Prostate gland (tissue), 2 donors: ENCODE results near the gene TSPYL4. TPM values are rescaled to one million over a fixed set of nuclear protein-coding genes. Genes with fewer than 3 reads are reported as not detected.

Source experiments
- DNase-seq: peaks from one replicate; pipeline ENCODE4 v3.0.0-alpha.2; 2019; ENCODE audit warnings: low spot score
- H3K27ac ChIP-seq, 2 donors: fragments of 200-600 bp; sonication (generic); 2 replicates each; pipeline ENCODE4 v1.5.1; 2017 to 2019
- H3K27me3 ChIP-seq: fragments of 200-600 bp; sonication (generic); replicated peaks from 2 replicates; pipeline ENCODE4 v1.5.1; 2019; ENCODE audit not compliant: insufficient read depth
- H3K36me3 ChIP-seq, 2 donors: fragments of 200-600 bp; sonication (generic); 1 replicate in 1 of 2; 2 replicates in 1 of 2; pipeline versions ENCODE4 v1.5.1 to v1.8.1; 2017 to 2019
- H3K4me1 ChIP-seq: fragments of 200-600 bp; sonication (generic); replicated peaks from 2 replicates; pipeline ENCODE4 v1.5.1; 2019
- H3K4me3 ChIP-seq, 2 donors: fragments of 200-600 bp; sonication (generic); 2 replicates each; pipeline ENCODE4 v1.5.1; 2017 to 2019
- H3K9me3 ChIP-seq: fragments of 200-600 bp; sonication (generic); 2 replicates; pipeline ENCODE4 v1.5.1; 2017
- CTCF ChIP-seq, 4 experiments: fragments of 200-600 bp in 2 of 4; fragments of 450-650 bp in 2 of 4; sonication (generic) in 2 of 4; IDR thresholded peaks; 1 replicate in 3 of 4; 2 replicates in 1 of 4; pipeline ENCODE4 v1.5.1; 2016 to 2019; ENCODE audit warnings: antibody characterized with exemption in 4 of 4, mild to moderate bottlenecking in 2 of 4, moderate library complexity in 2 of 4
- POLR2A ChIP-seq: fragments of 450-650 bp; IDR thresholded peaks from one replicate; pipeline ENCODE4 v1.6.1; 2016; ENCODE audit warnings: antibody characterized with exemption, mild to moderate bottlenecking
- POLR2AphosphoS5 ChIP-seq: sonication (generic); formaldehyde crosslinking; IDR thresholded peaks from one replicate; pipeline ENCODE4 v1.6.1; 2017; ENCODE audit warnings: antibody characterized with exemption
- WGBS: methylation state at CpG from one replicate; pipeline ENCODE4 v1.1.5; 2018; 5-methylcytosine and 5-hydroxymethylcytosine counted together
- intact Hi-C: fragments of 100-400 bp; cut with DNase I; formaldehyde crosslinking; loops from one replicate; pipeline ENCODE4 v1.14.2; 2022
- total RNA-seq, 2 donors: library from RNA; depleted of rRNA; stranded (reverse); fragments of >200 nt; gene quantifications; one replicate each; pipeline ENCODE4 v1.1.0, GENCODE V29; 2016

The TSPYL4 gene
- total RNA-seq, 2 donors from 2014 or later: 26.0 to 33.7 TPM

- no peaks in the 10 kb centered on the region for H3K36me3 ChIP-seq
- TF ChIP-seq POLR2A (no peak), CTCF (IDR thresholded peaks at IDR 0.05) (no peak), POLR2AphosphoS5 (no peak)
- H3K27ac ChIP-seq: no peak overlapping the region
- no peak overlapping the region for H3K4me3 ChIP-seq
- WGBS: 97% methylated on average over 2 of the region's 2 CpGs
- intact Hi-C loops: no loop called here
- no peaks in the 10 kb centered on the region for H3K4me1 ChIP-seq
- no peaks in the 10 kb centered on the region for H3K27me3 ChIP-seq
- H3K9me3 ChIP-seq: no peaks in the 10 kb centered on the region
- no peak for DNase-seq
Observed at GRCh38 chr6:116221911-116222310, 32.0 kb downstream of the TSPYL4 start.

DNA sequence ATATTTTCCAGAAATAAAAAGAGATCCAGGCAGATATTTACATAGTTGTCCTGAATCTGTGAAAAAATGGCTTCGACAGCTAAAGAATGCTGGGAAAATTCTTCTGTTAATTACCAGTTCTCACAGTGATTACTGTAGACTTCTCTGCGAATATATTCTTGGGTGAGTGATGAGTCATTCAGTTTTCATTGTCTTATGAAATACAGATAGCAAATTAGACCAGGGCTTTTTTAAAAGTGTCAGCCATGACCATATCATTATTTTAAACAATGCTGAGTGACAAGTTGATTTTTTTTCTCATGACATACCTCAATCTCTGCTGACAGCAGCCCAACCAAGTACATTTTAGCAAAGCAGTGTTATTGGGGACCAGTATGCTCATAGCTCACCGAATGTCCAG lies 32.8 kb downstream of the TSPYL4 start:
- intact Hi-C loops: no loop called here
- TF ChIP-seq CTCF (IDR thresholded peaks at IDR 0.05) (no peak), POLR2AphosphoS5 (no peak), POLR2A (no peak)
- Histone ChIP-seq H3K27me3 (no peaks in the 10 kb centered on the region), H3K4me1 (no peaks in the 10 kb centered on the region), H3K9me3 (no peaks in the 10 kb centered on the region), H3K36me3 (no peaks in the 10 kb centered on the region), H3K4me3 (no peak overlapping the region), H3K27ac (no peak overlapping the region)
- 87% methylated on average over 3 of the region's 3 CpGs for WGBS
- DNase-seq: no peak

DNA sequence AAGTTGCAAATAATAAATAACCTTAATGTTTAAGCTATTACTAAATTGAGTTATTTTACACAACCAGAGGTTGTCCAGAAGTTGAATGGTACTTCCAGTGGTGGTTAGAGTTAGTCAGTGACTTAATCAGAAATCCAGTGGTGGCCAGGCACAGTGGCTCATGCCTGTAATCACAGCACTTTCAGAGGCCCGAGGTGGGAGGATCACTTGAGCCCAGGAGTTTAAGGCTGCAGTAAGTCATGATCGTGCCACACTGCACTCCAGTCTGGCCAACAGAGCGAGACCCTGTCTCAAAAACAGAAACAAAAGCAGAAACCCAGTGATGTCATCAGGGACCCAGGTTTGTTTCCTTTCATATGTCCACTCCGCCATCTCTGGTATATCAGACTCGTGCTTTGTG lies 35.0 kb downstream of the TSPYL4 start:
- H3K36me3 ChIP-seq: no peaks in the 10 kb centered on the region
- H3K27ac ChIP-seq: no peak overlapping the region
- intact Hi-C loops: no loop called here
- TF ChIP-seq POLR2A (no peak), CTCF (IDR thresholded peaks at IDR 0.05) (no peak), POLR2AphosphoS5 (no peak)
- no peak overlapping the region for H3K4me3 ChIP-seq
- no peak for DNase-seq
- no peaks in the 10 kb centered on the region for H3K27me3 ChIP-seq
- H3K4me1 ChIP-seq: no peaks in the 10 kb centered on the region
- 93% methylated on average over 5 of the region's 5 CpGs for WGBS
- no peaks in the 10 kb centered on the region for H3K9me3 ChIP-seq

DNA sequence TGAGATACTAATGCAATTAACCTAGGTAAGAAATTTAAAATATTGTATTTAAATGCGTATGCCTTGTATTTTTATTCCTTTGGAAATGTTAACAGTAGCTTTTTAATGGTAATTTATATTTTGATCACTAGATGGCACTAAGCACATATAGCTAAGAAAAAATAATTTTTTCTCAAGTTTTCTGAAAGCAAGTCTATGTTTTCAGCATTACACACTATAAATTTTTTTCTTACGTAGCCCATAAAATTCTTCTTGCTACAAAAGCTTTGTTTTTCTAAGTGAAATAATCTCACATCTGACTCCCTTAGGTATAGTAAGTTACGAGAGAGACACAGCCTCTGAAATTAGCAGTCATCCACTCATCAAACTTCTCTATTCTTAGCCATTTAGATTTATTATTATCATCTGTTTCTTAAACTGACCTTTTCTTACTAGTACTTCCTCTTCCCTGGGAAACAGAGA lies 35.7 kb downstream of the TSPYL4 start:
- no peak for TF ChIP-seq POLR2A
- TF ChIP-seq POLR2AphosphoS5: no peak
- TF ChIP-seq CTCF (IDR thresholded peaks at IDR 0.05): peak in 3 of 4 experiments; percentile 29 to 37 (median 35)
- Histone ChIP-seq H3K27me3 (no peaks in the 10 kb centered on the region), H3K36me3 (no peaks in the 10 kb centered on the region), H3K4me3 (no peak overlapping the region), H3K4me1 (no peaks in the 10 kb centered on the region), H3K9me3 (no peaks in the 10 kb centered on the region), H3K27ac (no peak overlapping the region)
- DNase-seq: no peak
- intact Hi-C loops: no loop called here
- 45% methylated on average over 3 of the region's 3 CpGs for WGBS

- 11% methylated on average over 1 of the region's 1 CpG for WGBS
- intact Hi-C loops: no loop called here
- Histone ChIP-seq H3K9me3 (no peaks in the 10 kb centered on the region), H3K27ac (no peak overlapping the region), H3K36me3 (no peaks in the 10 kb centered on the region), H3K27me3 (no peaks in the 10 kb centered on the region), H3K4me3 (no peak overlapping the region), H3K4me1 (no peaks in the 10 kb centered on the region)
- TF ChIP-seq POLR2A (no peak), POLR2AphosphoS5 (no peak), CTCF (IDR thresholded peaks at IDR 0.05) (peak in 3 of 4 experiments; percentile 33 to 57 (median 53))
- no peak for DNase-seq
Observed at GRCh38 chr6:116217069-116217468, 36.8 kb downstream of the TSPYL4 start.
